Effector memory CD8-positive, alpha-beta T cell (primary cell): ENCODE data around the gene MCTP1.

Experiments used
- ATAC-seq: fragments of 150-1000 bp; cut with Tn5 transposase; replicated peaks from 2 replicates; pipeline ENCODE4 v1.10.0; 2021; ENCODE audit warnings: mild to moderate bottlenecking, moderate library complexity
- DNase-seq, 3 experiments: peaks; one replicate each; pipeline ENCODE4 v3.0.0; 2021
- H3K27ac Mint-ChIP-seq, 2 donors: one replicate each; pipeline ENCODE4 v1.8.0; 2022; ENCODE audit warnings: mild to moderate bottlenecking in 2 of 2, mixed read lengths in 2 of 2, moderate library complexity in 2 of 2
- H3K27me3 Mint-ChIP-seq, 2 donors: one replicate each; pipeline ENCODE4 v1.8.0; 2022; ENCODE audit warnings: mixed read lengths in 2 of 2
- H3K36me3 Mint-ChIP-seq: one replicate; pipeline ENCODE4 v1.8.0; 2022; ENCODE audit warnings: mild to moderate bottlenecking, moderate library complexity, mixed read lengths; ENCODE audit not compliant: insufficient read depth
- H3K4me1 Mint-ChIP-seq, 2 donors: one replicate each; pipeline ENCODE4 v1.8.0; 2022; ENCODE audit warnings: low read depth in 2 of 2, mixed read lengths in 2 of 2
- H3K4me3 Mint-ChIP-seq, 2 donors: one replicate each; pipeline ENCODE4 v1.8.0; 2022; ENCODE audit warnings: mild to moderate bottlenecking in 2 of 2, mixed read lengths in 2 of 2, moderate library complexity in 2 of 2
- H3K9me3 Mint-ChIP-seq, 2 donors: one replicate each; pipeline ENCODE4 v1.8.0; 2022; ENCODE audit warnings: mixed read lengths in 2 of 2

Gene MCTP1

GRCh38 chr5:95113489-95113888 is 171.4 kb downstream of the MCTP1 start:
- H3K27me3 Mint-ChIP-seq: no peaks in the 10 kb centered on the region
- H3K27ac Mint-ChIP-seq: no peak overlapping the region
- no peaks in the 10 kb centered on the region for H3K36me3 Mint-ChIP-seq
- no peak overlapping the region for H3K4me3 Mint-ChIP-seq
- H3K4me1 Mint-ChIP-seq: no peaks in the 10 kb centered on the region
- no peak for DNase-seq
- ATAC-seq: no peak
- peaks cover 0 to 16% of the 10 kb centered on the region in 2 donors for H3K9me3 Mint-ChIP-seq

GRCh38 chr5:95111141-95111540 is 173.8 kb downstream of the MCTP1 start:
- Mint-ChIP-seq H3K4me1 (no peaks in the 10 kb centered on the region), H3K27ac (no peak overlapping the region), H3K4me3 (no peak overlapping the region), H3K27me3 (no peaks in the 10 kb centered on the region), H3K36me3 (no peaks in the 10 kb centered on the region), H3K9me3 (peaks cover 0 to 10% of the 10 kb centered on the region in 2 donors)
- ATAC-seq (no peak), DNase-seq (no peak)

GRCh38 chr5:95110118-95110517 is 174.8 kb downstream of the MCTP1 start:
- H3K4me3 Mint-ChIP-seq: no peak overlapping the region
- ATAC-seq (no peak), DNase-seq (no peak)
- H3K27me3 Mint-ChIP-seq: no peaks in the 10 kb centered on the region
- H3K36me3 Mint-ChIP-seq: no peaks in the 10 kb centered on the region
- H3K4me1 Mint-ChIP-seq: no peaks in the 10 kb centered on the region
- no peak overlapping the region for H3K27ac Mint-ChIP-seq
- peaks cover 0 to 3% of the 10 kb centered on the region in 2 donors for H3K9me3 Mint-ChIP-seq

DNA sequence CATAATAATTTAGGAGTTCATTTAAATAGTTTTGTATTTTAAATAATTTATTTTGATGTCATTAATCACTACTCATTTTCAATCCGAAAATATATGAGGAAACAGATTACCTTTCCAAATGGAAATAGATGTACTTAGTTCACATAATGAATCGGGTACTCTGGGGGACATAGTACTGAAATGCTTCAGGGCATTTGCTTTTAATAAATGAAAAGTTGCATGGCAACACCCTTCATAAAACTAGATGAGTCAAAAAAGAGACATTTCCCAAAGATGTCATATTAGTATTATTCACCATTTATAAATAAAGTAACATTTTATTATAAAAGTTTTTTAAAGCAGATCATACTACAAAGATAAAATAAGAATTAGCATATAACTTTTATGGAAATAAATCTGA is 177.8 kb downstream of the MCTP1 start:
- Mint-ChIP-seq H3K4me1 (no peaks in the 10 kb centered on the region), H3K9me3 (no peaks in the 10 kb centered on the region), H3K27me3 (no peaks in the 10 kb centered on the region), H3K4me3 (no peak overlapping the region), H3K36me3 (no peaks in the 10 kb centered on the region), H3K27ac (no peak overlapping the region)
- no peak for DNase-seq
- no peak for ATAC-seq

DNA sequence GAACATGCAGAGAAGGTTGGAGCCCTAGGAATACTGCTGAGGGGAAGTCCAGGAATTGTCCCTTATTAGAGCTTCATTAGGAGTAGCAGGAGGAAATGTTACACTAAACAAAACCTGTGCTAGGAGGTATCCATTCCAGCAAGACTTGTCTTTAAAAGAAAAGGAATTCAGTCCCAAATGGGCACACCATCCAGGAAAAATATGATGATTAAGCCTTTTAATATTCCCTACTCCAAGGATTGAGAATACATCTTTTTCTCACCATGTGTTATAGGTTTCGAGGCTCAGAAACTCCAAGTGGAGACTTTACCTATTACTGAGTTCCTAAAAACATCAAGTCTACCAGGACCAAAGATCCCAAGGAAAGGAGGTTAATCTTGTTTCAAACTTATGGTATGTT is 179.3 kb downstream of the MCTP1 start:
- no peak for ATAC-seq
- Mint-ChIP-seq H3K9me3 (no peaks in the 10 kb centered on the region), H3K36me3 (no peaks in the 10 kb centered on the region), H3K27ac (no peak overlapping the region), H3K27me3 (no peaks in the 10 kb centered on the region), H3K4me3 (no peak overlapping the region), H3K4me1 (no peaks in the 10 kb centered on the region)
- DNase-seq: no peak

- Mint-ChIP-seq H3K4me1 (no peaks in the 10 kb centered on the region), H3K36me3 (no peaks in the 10 kb centered on the region), H3K4me3 (no peak overlapping the region), H3K27ac (no peak overlapping the region), H3K9me3 (no peaks in the 10 kb centered on the region), H3K27me3 (no peaks in the 10 kb centered on the region)
- DNase-seq: no peak
- no peak for ATAC-seq
Observed at GRCh38 chr5:95102687-95103086, 182.2 kb downstream of the MCTP1 start.

DNA sequence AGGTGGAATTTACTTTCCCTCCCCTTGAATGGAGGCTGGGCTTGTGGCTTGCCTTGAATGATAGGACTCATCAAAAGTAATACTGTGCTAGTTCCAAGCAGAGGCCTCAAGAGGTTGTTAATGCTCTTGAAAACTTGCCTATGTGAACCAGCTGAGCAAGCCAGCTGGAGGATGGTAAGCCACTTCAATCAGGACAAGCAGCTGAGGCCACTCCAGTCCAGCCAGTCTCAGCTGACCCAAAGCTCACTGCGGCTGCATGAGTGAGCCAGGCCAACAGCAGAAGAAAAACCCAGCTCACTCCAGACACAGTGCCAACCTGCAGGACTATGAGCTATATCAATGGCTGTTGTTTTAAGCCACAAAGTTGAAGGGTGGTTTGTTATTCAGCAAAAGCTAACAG is 182.8 kb downstream of the MCTP1 start:
- Mint-ChIP-seq H3K36me3 (no peaks in the 10 kb centered on the region), H3K9me3 (no peaks in the 10 kb centered on the region), H3K27ac (no peak overlapping the region), H3K27me3 (no peaks in the 10 kb centered on the region), H3K4me1 (no peaks in the 10 kb centered on the region), H3K4me3 (no peak overlapping the region)
- no peak for ATAC-seq
- no peak for DNase-seq

GRCh38 chr5:95100551-95100950 is 184.3 kb downstream of the MCTP1 start:
- Mint-ChIP-seq H3K9me3 (peaks cover 1 to 3% of the 10 kb centered on the region in 2 donors), H3K27me3 (no peaks in the 10 kb centered on the region), H3K36me3 (no peaks in the 10 kb centered on the region), H3K4me1 (no peaks in the 10 kb centered on the region), H3K27ac (no peak overlapping the region), H3K4me3 (no peak overlapping the region)
- DNase-seq (no peak), ATAC-seq (no peak)

DNA sequence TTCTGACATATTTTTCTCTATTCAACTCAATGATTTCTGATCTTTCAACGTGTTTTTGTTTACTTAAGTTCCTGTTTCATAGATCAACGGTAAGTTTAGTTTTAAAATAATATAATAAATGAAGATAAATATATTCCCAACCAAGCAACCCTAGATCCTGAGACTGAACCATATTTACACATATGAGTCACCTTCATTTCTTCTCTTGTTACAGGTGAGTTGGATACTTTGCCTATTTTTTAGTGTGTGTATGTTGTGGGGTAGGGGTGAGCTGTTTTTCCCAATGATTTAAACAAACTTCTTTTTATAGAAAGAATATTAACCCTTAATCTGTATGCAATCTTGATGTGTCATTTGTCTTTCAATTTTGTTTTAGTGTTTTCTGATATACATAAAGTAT is 186.9 kb downstream of the MCTP1 start:
- no peak for DNase-seq
- no peaks in the 10 kb centered on the region for H3K36me3 Mint-ChIP-seq
- H3K27ac Mint-ChIP-seq: no peak overlapping the region
- H3K9me3 Mint-ChIP-seq: peaks cover 3 to 7% of the 10 kb centered on the region in 2 donors
- no peak for ATAC-seq
- no peaks in the 10 kb centered on the region for H3K27me3 Mint-ChIP-seq
- no peak overlapping the region for H3K4me3 Mint-ChIP-seq
- no peaks in the 10 kb centered on the region for H3K4me1 Mint-ChIP-seq

- DNase-seq: no peak
- no peaks in the 10 kb centered on the region for H3K27me3 Mint-ChIP-seq
- no peaks in the 10 kb centered on the region for H3K4me1 Mint-ChIP-seq
- H3K36me3 Mint-ChIP-seq: no peaks in the 10 kb centered on the region
- H3K27ac Mint-ChIP-seq: no peak overlapping the region
- no peak overlapping the region for H3K4me3 Mint-ChIP-seq
- peaks cover 4 to 24% of the 10 kb centered on the region in 2 donors for H3K9me3 Mint-ChIP-seq
- no peak for ATAC-seq
Observed at GRCh38 chr5:95093211-95093610, 191.7 kb downstream of the MCTP1 start.

DNA sequence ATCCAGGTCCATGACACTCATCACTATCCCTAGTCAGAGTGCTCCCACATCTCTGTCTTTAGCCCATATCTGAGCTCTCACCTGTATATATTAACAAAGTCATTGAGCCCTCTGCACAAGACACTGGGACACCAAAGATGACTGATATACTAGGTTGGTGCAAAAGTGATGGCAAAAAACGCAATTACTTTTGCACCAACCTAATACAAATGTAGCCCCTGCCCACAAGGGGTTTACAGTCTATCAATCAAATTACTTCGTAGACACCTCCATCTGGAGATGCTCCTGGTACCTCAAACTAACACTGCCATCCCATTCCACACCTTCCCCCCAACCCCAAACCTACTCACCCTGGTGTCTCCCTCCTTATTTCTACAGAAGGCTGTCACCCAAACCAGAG is 194.1 kb downstream of the MCTP1 start:
- Mint-ChIP-seq H3K9me3 (peaks cover 3 to 23% of the 10 kb centered on the region in 2 donors), H3K27ac (no peak overlapping the region), H3K27me3 (no peaks in the 10 kb centered on the region), H3K4me1 (no peaks in the 10 kb centered on the region), H3K4me3 (no peak overlapping the region), H3K36me3 (no peaks in the 10 kb centered on the region)
- ATAC-seq (no peak), DNase-seq (no peak)

GRCh38 chr5:95087816-95088317 is 197.0 kb downstream of the MCTP1 start:
- no peak overlapping the region for H3K4me3 Mint-ChIP-seq
- no peaks in the 10 kb centered on the region for H3K4me1 Mint-ChIP-seq
- no peak overlapping the region for H3K27ac Mint-ChIP-seq
- no peaks in the 10 kb centered on the region for H3K36me3 Mint-ChIP-seq
- ATAC-seq: no peak
- peaks cover 1 to 17% of the 10 kb centered on the region in 2 donors for H3K9me3 Mint-ChIP-seq
- no peaks in the 10 kb centered on the region for H3K27me3 Mint-ChIP-seq
- no peak for DNase-seq

GRCh38 chr5:95086927-95087815 is 197.7 kb downstream of the MCTP1 start:
- H3K9me3 Mint-ChIP-seq: peaks cover 1 to 16% of the 10 kb centered on the region in 2 donors
- no peaks in the 10 kb centered on the region for H3K4me1 Mint-ChIP-seq
- H3K4me3 Mint-ChIP-seq: no peak overlapping the region
- DNase-seq (no peak), ATAC-seq (no peak)
- no peaks in the 10 kb centered on the region for H3K36me3 Mint-ChIP-seq
- H3K27me3 Mint-ChIP-seq: no peaks in the 10 kb centered on the region
- no peak overlapping the region for H3K27ac Mint-ChIP-seq

DNA sequence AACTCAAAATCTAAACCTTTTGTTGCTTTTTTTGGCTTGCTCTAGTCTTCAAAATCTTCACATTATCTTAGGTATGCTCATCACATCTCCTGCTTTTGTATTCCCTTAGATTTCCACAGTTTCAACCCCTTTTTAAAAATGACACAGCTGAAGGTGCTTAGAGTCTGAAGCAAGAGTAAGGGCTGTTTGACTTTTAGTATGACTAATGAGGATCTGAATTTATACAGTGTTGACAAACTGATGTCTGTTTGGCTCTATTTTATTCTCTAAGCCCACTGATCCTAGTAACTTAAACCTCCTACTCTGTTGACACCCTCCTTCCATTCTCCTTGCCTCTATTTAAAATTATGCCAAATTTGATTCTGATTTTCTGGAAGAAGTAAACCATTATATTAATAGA is 200.1 kb downstream of the MCTP1 start:
- Mint-ChIP-seq H3K27me3 (no peaks in the 10 kb centered on the region), H3K4me1 (peaks cover 0 to 2% of the 10 kb centered on the region in 2 donors), H3K4me3 (no peak overlapping the region), H3K27ac (no peak overlapping the region), H3K9me3 (no peaks in the 10 kb centered on the region), H3K36me3 (no peaks in the 10 kb centered on the region)
- ATAC-seq: no peak
- DNase-seq: no peak
